Loucy (cell line): Measurements from ENCODE around the gene ADGRD1.

ENCODE experiments used
- H2AFZ ChIP-seq: fragments of 200-600 bp; sonication (generic); 2 replicates; pipeline ENCODE4 v1.6.0; 2016; ENCODE audit warnings: antibody characterized with exemption, mild to moderate bottlenecking, low read length, moderate library complexity
- H3F3A ChIP-seq: fragments of 200-600 bp; 2 replicates; pipeline ENCODE4 v1.6.0; 2016; ENCODE audit warnings: antibody characterized with exemption, low read depth, mild to moderate bottlenecking
- H3K27me3 ChIP-seq: fragments of 200-600 bp; sonication (generic); 2 replicates; pipeline ENCODE4 v1.6.1; 2014; ENCODE audit warnings: low read length, mild to moderate bottlenecking; ENCODE audit not compliant: insufficient read depth, poor library complexity, severe bottlenecking
- H3K36me3 ChIP-seq: fragments of 200-600 bp; sonication (generic); 2 replicates; pipeline ENCODE4 v1.6.1; 2016; ENCODE audit warnings: low read length; ENCODE audit not compliant: insufficient read depth
- H3K4me1 ChIP-seq: fragments of 200-600 bp; sonication (generic); 2 replicates; pipeline ENCODE4 v1.5.1; 2014; ENCODE audit warnings: low read length, mild to moderate bottlenecking; ENCODE audit not compliant: insufficient read depth, poor library complexity, severe bottlenecking
- H3K4me2 ChIP-seq: fragments of 200-600 bp; sonication (generic); 2 replicates; pipeline ENCODE4 v1.6.0; 2014; ENCODE audit warnings: antibody characterized with exemption, low read length, low read depth, mild to moderate bottlenecking; ENCODE audit not compliant: poor library complexity, severe bottlenecking
- H3K4me3 ChIP-seq: fragments of 200-600 bp; sonication (generic); 2 replicates; pipeline ENCODE4 v1.5.1; 2014; ENCODE audit warnings: low read length, mild to moderate bottlenecking, mixed read lengths; ENCODE audit not compliant: poor library complexity, severe bottlenecking
- H3K79me2 ChIP-seq: fragments of 200-600 bp; sonication (generic); 2 replicates; pipeline ENCODE4 v1.6.1; 2014; ENCODE audit warnings: low read length; ENCODE audit not compliant: insufficient read depth
- H3K9ac ChIP-seq: fragments of 200-600 bp; sonication (generic); 2 replicates; pipeline ENCODE4 v1.6.0; 2014; ENCODE audit warnings: mild to moderate bottlenecking, low read depth, low read length, moderate library complexity; ENCODE audit not compliant: poor library complexity, severe bottlenecking
- H3K9me2 ChIP-seq: fragments of 200-600 bp; sonication (generic); replicated peaks from 2 replicates; pipeline ENCODE4 v1.6.1; 2016; ENCODE audit warnings: low read depth, low read length, mixed read lengths
- H3K9me3 ChIP-seq: fragments of 200-600 bp; sonication (generic); 2 replicates; pipeline ENCODE4 v1.6.1; 2014; ENCODE audit warnings: mild to moderate bottlenecking, antibody characterized with exemption, low read length, low read depth; ENCODE audit not compliant: insufficient read depth
- H4K20me1 ChIP-seq: fragments of 200-600 bp; sonication (generic); 2 replicates; pipeline ENCODE4 v1.6.0; 2014; ENCODE audit warnings: antibody characterized with exemption, low read length, mild to moderate bottlenecking; ENCODE audit not compliant: insufficient read depth, poor library complexity, severe bottlenecking
- CTCF ChIP-seq: fragments of 200-600 bp; sonication (generic); conservative IDR thresholded peaks from 2 replicates; pipeline ENCODE4 v1.5.1; 2014; ENCODE audit warnings: mild to moderate bottlenecking, antibody characterized with exemption, low read length
- EZH2phosphoT487 ChIP-seq: fragments of 200-600 bp; IDR thresholded peaks from 2 replicates; pipeline ENCODE4 v1.6.1; 2018; ENCODE audit warnings: antibody characterized with exemption, mild to moderate bottlenecking, moderate library complexity, borderline replicate concordance

The ADGRD1 gene

GRCh38 chr12:130981911-130982310 is 28.2 kb downstream of the ADGRD1 start:
- Histone ChIP-seq H3K36me3 (no peaks in the 10 kb centered on the region), H3K9ac (no peak overlapping the region), H3K79me2 (no peaks in the 10 kb centered on the region), H3K27me3 (no peaks in the 10 kb centered on the region), H2AFZ (no peak overlapping the region), H3F3A (no peaks in the 10 kb centered on the region), H3K4me2 (no peak overlapping the region), H3K9me2 (no peaks in the 10 kb centered on the region), H3K4me3 (no peak overlapping the region), H4K20me1 (no peaks in the 10 kb centered on the region), H3K9me3 (no peaks in the 10 kb centered on the region), H3K4me1 (no peaks in the 10 kb centered on the region)
- TF ChIP-seq EZH2phosphoT487 (no peak), CTCF (no peak)

- Histone ChIP-seq H3K4me2 (no peak overlapping the region), H3K79me2 (no peaks in the 10 kb centered on the region), H2AFZ (no peak overlapping the region), H3K4me1 (no peaks in the 10 kb centered on the region), H4K20me1 (no peaks in the 10 kb centered on the region), H3F3A (no peaks in the 10 kb centered on the region), H3K9me3 (no peaks in the 10 kb centered on the region), H3K36me3 (no peaks in the 10 kb centered on the region), H3K4me3 (no peak overlapping the region), H3K27me3 (no peaks in the 10 kb centered on the region), H3K9me2 (no peaks in the 10 kb centered on the region), H3K9ac (no peak overlapping the region)
- TF ChIP-seq CTCF (no peak), EZH2phosphoT487 (no peak)
These were observed 29.0 kb downstream of the ADGRD1 start for GRCh38 chr12:130982565-130983225.

- no peaks in the 10 kb centered on the region for H3K27me3 ChIP-seq
- no peak overlapping the region for H3K9ac ChIP-seq
- no peak overlapping the region for H2AFZ ChIP-seq
- H3K36me3 ChIP-seq: no peaks in the 10 kb centered on the region
- no peaks in the 10 kb centered on the region for H3K4me1 ChIP-seq
- TF ChIP-seq EZH2phosphoT487: no peak
- TF ChIP-seq CTCF: no peak
- H4K20me1 ChIP-seq: no peaks in the 10 kb centered on the region
- no peaks in the 10 kb centered on the region for H3K9me3 ChIP-seq
- no peak overlapping the region for H3K4me3 ChIP-seq
- H3K9me2 ChIP-seq: no peaks in the 10 kb centered on the region
- H3K4me2 ChIP-seq: no peak overlapping the region
- H3K79me2 ChIP-seq: no peaks in the 10 kb centered on the region
- no peaks in the 10 kb centered on the region for H3F3A ChIP-seq
These were observed 29.8 kb downstream of the ADGRD1 start for GRCh38 chr12:130983328-130984017.
